Measurements from ENCODE around the gene FOLR1. TPM values are rescaled to one million over a fixed set of nuclear protein-coding genes. Genes with fewer than 3 reads are reported as not detected.

FOLR1 gene
- polyA plus RNA-seq, 1 of the 3 experiments (the other 2 are of a cell fraction), result not detected

GRCh38 chr11:72238492-72239312 lies 46.8 kb downstream of the FOLR1 start:
- no peak for TF ChIP-seq EP300 (IDR thresholded peaks at IDR 0.05; ENCODE audit: borderline replicate concordance in 1 of 2, low read depth in 1 of 2, low read length in 1 of 2)
- TF ChIP-seq RCOR1 (IDR thresholded peaks at IDR 0.05; ENCODE audit: low read length), result no peak
- peak; percentile 4 for TF ChIP-seq CHD2 (IDR thresholded peaks at IDR 0.05; ENCODE audit: low read length, partially characterized antibody)
- TF ChIP-seq EZH2phosphoT487 (IDR thresholded peaks at IDR 0.05; ENCODE audit: borderline replicate concordance, low read depth), result no peak
- TF ChIP-seq NRF1 (IDR thresholded peaks at IDR 0.05; ENCODE audit: low read depth, low read length), result no peak
- peak; percentile 5; the same call in 1 of the 2 replicates for TF ChIP-seq POLR2AphosphoS5 (IDR thresholded peaks at IDR 0.05; ENCODE audit: low read depth, low read length)
- TF ChIP-seq FOXJ3 (CRISPR knock-in tag; IDR thresholded peaks at IDR 0.05), result no peak
- peak; percentile 27; the same call in 1 of the 2 replicates for TF ChIP-seq RFX5 (IDR thresholded peaks at IDR 0.05; ENCODE audit: low read length)
- no peak for TF ChIP-seq FOXM1 (IDR thresholded peaks at IDR 0.05; ENCODE audit: low read depth)
- 0 out of 2 replicates have a peak, but pooled peaks have one; percentile 16 for TF ChIP-seq SIN3A (IDR thresholded peaks at IDR 0.05; ENCODE audit: borderline replicate concordance, low read depth, low read length)
- no peak for TF ChIP-seq SMC3 (IDR thresholded peaks at IDR 0.05; ENCODE audit: low read depth, low read length)
- TF ChIP-seq GATA2 (CRISPR knock-in tag; IDR thresholded peaks at IDR 0.05), result no peak
- TF ChIP-seq USF2 (IDR thresholded peaks at IDR 0.05; ENCODE audit: borderline replicate concordance, low read depth, low read length), result no peak
- TF ChIP-seq MEF2A (IDR thresholded peaks at IDR 0.05; ENCODE audit: borderline replicate concordance, low read depth), result no peak
- no peak for TF ChIP-seq RAD21 (IDR thresholded peaks at IDR 0.05; ENCODE audit: low read length)
- no peak for TF ChIP-seq MAX (IDR thresholded peaks at IDR 0.05; ENCODE audit: low read depth)
- TF ChIP-seq CTCF (IDR thresholded peaks at IDR 0.05), result peak; percentile 8; the same call in 1 of the 2 replicates
- no peak for TF ChIP-seq TAF1 (IDR thresholded peaks at IDR 0.05; ENCODE audit: borderline replicate concordance, low read depth, low read length)
- Histone ChIP-seq H3K9me3 (no peaks in the 10 kb centered on the region), H3K27ac (ENCODE audit: low read depth in 2 of 2, low read length in 1 of 2) (peak overlapping the region; percentile 64 to 90), H3K27me3 (ENCODE audit: insufficient read depth) (no peaks in the 10 kb centered on the region), H3K9ac (peak overlapping the region; percentile 50; the same call in 1 of the 2 replicates), H2AFZ (ENCODE audit: low read depth) (no peak overlapping the region), H3K4me1 (ENCODE audit: control insufficient read depth in 1 of 2, insufficient read depth in 2 of 2, low read depth in 1 of 2, low read length in 1 of 2) (peaks cover 17 to 27% of the 10 kb centered on the region in 2 experiments; a peak in 2 of 4 replicates), H3K36me3 (replicated peaks in 1 of 2; ENCODE audit: control insufficient read depth in 1 of 2, insufficient read depth in 2 of 2, low read length in 1 of 2) (peaks cover 15 to 45% of the 10 kb centered on the region in 2 experiments), H3K4me3 (ENCODE audit: low read depth in 2 of 2, low read length in 1 of 2) (peak overlapping the region; percentile 30 to 83; a peak in 3 of 4 replicates), H3K4me2 (peak overlapping the region; percentile 75; the same call in 1 of the 2 replicates), H3K9me2 (no peaks in the 10 kb centered on the region), H3F3A (replicated peaks; ENCODE audit: insufficient read depth) (peaks cover 56% of the 10 kb centered on the region), H4K20me1 (ENCODE audit: insufficient read depth) (peaks cover 11% of the 10 kb centered on the region; the same call in 1 of the 2 replicates), H3K79me2 (ENCODE audit: insufficient read depth) (peaks cover 24% of the 10 kb centered on the region)
- DNase-seq, result peak; percentile 63
- 43% methylated on average over 26 of the region's 28 CpGs for WGBS (ENCODE audit: low lambda C conversion rate)
- ChIA-PET POLR2A (interaction anchor here (0.7 to 15.5 kb wide), 17 partner anchors 9 to 191 kb away, joined by 3 to 880 read pairs (median 27); partner anchors contain the start of genes ANAPC15 and INPPL1), CTCF (interaction anchor here (0.6 to 19.7 kb wide), 36 partner anchors 10 to 309 kb away, joined by 3 to 314 read pairs (median 5); partner anchors contain the start of genes CLPB, INPPL1 and RNF121)
